Hepatocyte (in vitro differentiated cells): ENCODE measurements around the gene IFI6.

Experiments
- EZH2 ChIP-seq: fragments of 200-600 bp; sonication (generic); IDR thresholded peaks from 2 replicates; pipeline ENCODE4 v1.6.1; 2016; ENCODE audit warnings: antibody characterized with exemption, mild to moderate bottlenecking, borderline replicate concordance
- EZH2phosphoT487 ChIP-seq: fragments of 200-600 bp; sonication (generic); IDR thresholded peaks from one replicate; pipeline ENCODE4 v1.6.1; 2018; ENCODE audit warnings: antibody characterized with exemption, mild to moderate bottlenecking, low read depth, moderate library complexity; ENCODE audit not compliant: unreplicated experiment, severe bottlenecking
- TF ChIP-seq, protein P1 (sequence below): fragments of 200-600 bp; sonication (generic); IDR thresholded peaks from 2 replicates; pipeline ENCODE4 v1.5.1; 2016; ENCODE audit warnings: antibody characterized with exemption, mild to moderate bottlenecking; ENCODE audit not compliant: poor library complexity

- TF ChIP-seq EZH2 (no peak), EZH2phosphoT487 (no peak)
- TF ChIP-seq, protein P1, sequence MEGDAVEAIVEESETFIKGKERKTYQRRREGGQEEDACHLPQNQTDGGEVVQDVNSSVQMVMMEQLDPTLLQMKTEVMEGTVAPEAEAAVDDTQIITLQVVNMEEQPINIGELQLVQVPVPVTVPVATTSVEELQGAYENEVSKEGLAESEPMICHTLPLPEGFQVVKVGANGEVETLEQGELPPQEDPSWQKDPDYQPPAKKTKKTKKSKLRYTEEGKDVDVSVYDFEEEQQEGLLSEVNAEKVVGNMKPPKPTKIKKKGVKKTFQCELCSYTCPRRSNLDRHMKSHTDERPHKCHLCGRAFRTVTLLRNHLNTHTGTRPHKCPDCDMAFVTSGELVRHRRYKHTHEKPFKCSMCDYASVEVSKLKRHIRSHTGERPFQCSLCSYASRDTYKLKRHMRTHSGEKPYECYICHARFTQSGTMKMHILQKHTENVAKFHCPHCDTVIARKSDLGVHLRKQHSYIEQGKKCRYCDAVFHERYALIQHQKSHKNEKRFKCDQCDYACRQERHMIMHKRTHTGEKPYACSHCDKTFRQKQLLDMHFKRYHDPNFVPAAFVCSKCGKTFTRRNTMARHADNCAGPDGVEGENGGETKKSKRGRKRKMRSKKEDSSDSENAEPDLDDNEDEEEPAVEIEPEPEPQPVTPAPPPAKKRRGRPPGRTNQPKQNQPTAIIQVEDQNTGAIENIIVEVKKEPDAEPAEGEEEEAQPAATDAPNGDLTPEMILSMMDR, result no peak
Measured at GRCh38 chr1:27666294-27666693, 5.7 kb downstream of the IFI6 start.
